H1 (cell line): ENCODE measurements around the gene HK1. TPM values are rescaled to one million over a fixed set of nuclear protein-coding genes. Genes with fewer than 3 reads are reported as not detected.

ENCODE experiments used
- polyA plus RNA-seq, 7 experiments: library from polyadenylated mRNA; depleted of rRNA in 3 of 7; stranded (reverse) in 5 of 7; unstranded in 2 of 7; fragments of >200 nt in 5 of 7; fragments of 200-250 nt in 2 of 7; gene quantifications; 1 replicate in 5 of 7; 2 replicates in 1 of 7; 4 replicates in 1 of 7; pipeline versions ENCODE4 v1.2.1 to v1.2.3, GENCODE V29; 2011 to 2013; ENCODE audit warnings: missing spikeins in 2 of 7, mixed read lengths in 2 of 7
- total RNA-seq: library from RNA; stranded (reverse); fragmentation: NEBNext Ultra II Directional; extraction: Animal tissue kit (Norgen Biotek cat#: 25700); gene quantifications from 2 replicates; pipeline ENCODE4 v1.2.1, GENCODE V29; 2021
- TF ChIP-seq, protein P1 (sequence below): IDR thresholded peaks from 2 replicates; pipeline ENCODE4 v1.6.1; 2012; ENCODE audit warnings: inconsistent platforms

The HK1 gene
- total and polyA plus RNA-seq, 2 of the 8 experiments (the other 6 are each of a cell fraction or from before 2014, with no cell fraction given), result 55.8 to 247 TPM

DNA sequence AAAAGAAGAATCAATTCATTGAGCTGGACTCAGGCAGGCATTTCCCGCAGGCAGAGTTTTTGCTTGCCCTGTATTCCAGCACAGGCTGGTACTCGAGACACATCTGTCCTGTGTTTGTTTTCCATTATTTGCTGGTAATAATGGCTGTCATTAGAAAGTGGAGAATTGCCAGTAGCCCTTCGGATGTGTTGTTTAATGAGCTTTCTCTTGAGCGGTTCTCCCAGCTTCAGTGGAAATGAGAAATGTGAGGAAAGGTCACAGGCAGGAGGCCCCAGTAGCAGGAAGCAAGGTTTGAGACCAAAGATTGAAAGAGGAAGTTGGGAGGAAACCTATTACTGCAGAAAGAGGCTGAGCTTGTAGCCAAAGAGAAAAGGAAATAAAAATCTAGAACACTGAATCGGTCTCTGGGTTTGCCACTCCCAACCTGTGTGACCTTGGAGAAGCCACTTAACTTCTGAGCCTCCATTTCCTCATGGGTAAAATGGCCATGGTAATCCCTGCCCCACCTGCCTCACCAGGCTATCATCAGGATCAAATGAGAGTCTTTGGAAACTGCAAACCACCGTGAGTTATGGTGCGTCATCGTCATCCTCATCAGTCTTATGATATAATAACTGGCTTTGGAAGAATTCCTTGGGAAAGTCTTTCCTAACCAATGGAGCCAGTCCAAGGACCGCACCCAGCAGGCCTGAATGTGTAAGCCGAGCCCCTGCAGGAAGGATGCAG lies 70.7 kb downstream of the HK1 start (continued):
- TF ChIP-seq, protein P1, sequence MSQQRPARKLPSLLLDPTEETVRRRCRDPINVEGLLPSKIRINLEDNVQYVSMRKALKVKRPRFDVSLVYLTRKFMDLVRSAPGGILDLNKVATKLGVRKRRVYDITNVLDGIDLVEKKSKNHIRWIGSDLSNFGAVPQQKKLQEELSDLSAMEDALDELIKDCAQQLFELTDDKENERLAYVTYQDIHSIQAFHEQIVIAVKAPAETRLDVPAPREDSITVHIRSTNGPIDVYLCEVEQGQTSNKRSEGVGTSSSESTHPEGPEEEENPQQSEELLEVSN, result no peak
